ENCODE results near the gene PRSS23.
"Not testable (repeated sequence)": the region's sequence is repeated elsewhere in the genome, so short reads cannot be mapped to it uniquely, and the experiment has no call there.

DNA sequence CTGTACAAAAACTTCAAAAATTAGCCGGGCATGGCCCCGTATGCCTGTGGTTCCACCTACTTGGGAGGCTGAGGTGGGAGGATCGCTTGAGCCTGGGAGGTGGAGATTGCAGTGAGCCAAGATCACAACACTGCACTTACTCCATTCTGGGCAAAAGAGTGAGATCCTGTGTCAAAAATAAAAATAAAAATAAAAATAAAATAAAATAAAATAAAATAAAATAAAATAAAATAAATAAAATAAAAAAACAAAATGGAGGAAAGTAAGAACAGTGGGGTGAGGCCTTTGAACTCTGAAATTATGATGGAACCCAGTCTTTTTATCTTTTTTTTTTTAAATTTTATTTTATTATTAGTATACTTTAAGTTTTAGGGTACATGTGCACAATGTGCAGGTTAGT, 23.8 kb downstream of the PRSS23 start:
- TF ChIP-seq CTCF (IDR thresholded peaks at IDR 0.05; ENCODE audit: poor library complexity); EZH2 (IDR thresholded peaks at IDR 0.05; ENCODE audit: borderline replicate concordance): not testable (repeated sequence)

Data from hepatocyte (in vitro differentiated cells).